ENCODE data around the gene TIGD4.

TIGD4 gene

GRCh38 chr4:152719801-152720556 lies 59.6 kb downstream of the TIGD4 start:
- no peak for ATAC-seq

All from activated CD4-positive, CD25-positive, alpha-beta regulatory T cell treated with anti-CD3 and anti-CD28 coated beads, Interleukin-2, amount 50 U/mL, for 24 hours (primary cell).